ENCODE data around the gene CAPNS2.

CAPNS2 gene

DNA sequence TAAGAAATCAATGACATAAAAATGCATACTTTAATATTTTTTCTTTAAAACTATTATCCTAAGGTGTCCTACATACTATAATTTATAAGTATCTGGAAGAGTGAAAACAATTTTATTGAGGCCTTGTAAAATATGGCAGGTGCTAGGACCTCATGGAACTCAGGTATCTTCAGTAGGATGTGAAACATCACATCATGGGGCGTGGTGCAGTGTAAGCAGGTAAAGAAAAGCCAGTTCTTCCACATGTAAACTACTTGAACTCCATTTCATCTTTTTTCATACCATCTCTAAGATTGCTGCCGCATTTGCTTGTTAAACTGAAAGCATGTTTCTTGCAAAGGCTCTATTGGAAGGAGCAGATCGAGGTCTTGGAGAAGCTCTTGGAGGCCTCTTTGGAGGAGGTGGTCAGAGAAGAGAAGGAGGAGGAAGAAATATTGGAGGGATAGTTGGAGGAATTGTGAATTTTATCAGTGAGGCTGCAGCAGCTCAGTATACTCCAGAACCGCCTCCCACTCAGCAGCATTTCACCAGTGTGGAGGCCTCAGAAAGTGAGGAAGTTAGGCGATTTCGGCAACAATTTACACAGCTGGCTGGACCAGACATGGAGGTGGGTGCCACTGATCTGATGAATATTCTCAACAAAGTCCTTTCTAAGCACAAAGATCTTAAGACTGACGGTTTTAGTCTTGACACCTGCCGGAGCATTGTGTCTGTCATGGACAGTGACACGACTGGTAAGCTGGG lies at the start of gene CAPNS2:
Gene CAPNS2 (plus strand): TSS at position 253 of the 744 bp plus-strand sequence. CDS start 73 bp downstream, at position 326.
- DNase-seq = no peak

DNA sequence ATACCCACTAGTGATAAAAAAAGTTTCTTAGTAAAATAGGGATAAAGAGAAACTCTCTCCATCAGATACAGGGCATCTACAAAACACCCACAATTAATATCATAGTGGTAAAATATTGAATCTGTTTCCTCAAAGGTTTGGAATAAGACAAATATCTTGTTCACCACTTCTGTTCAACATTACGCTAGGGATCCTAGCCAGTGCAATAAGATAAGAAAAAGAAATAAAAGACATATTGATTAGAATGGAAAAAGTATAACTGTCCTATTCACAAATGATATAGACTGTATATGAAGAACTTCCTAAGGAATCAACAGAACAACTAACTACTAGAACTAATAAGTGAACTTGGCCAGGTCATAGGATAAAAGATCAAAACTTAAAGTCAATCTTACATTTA lies 44.7 kb upstream of the CAPNS2 start:
- DNase-seq = no peak

DNA sequence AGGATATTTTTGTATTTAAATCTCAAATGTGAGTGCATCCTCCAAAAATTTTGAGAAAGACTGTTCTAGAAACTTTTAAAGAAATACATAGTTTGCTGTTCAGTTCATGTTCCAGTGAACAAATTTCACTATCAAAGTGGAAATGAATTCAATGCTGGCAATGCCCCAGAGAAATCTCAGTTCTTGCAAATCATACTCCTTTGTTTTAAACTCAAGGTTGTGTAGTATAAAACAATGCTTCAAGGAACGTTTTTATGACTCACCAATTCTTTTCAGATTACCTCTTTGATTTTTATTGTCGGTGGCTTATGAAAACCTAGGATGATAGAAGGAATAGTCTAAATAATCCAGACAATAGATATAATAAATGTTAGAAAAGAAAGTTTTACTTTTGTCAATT lies 40.0 kb upstream of the CAPNS2 start:
- no peak for DNase-seq

DNA sequence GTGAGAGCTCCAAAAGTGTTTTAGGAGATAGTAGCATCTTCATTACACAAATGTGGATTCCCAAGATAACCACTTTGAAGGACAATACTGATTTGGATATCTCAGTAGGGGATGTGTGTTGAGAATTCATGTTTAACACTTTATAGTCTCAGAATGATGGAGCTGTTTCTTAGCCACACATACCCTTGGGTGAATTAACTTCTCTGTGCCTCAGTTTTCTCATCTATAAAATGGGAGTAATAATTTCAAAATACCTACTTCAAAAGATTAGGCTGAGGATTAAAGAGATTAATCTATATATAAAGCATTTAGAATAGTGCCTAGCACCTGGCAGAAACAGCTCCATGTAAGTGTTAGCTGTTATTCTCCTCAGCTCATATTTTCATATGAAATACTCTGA lies 38.6 kb upstream of the CAPNS2 start:
- no peak for DNase-seq

DNA sequence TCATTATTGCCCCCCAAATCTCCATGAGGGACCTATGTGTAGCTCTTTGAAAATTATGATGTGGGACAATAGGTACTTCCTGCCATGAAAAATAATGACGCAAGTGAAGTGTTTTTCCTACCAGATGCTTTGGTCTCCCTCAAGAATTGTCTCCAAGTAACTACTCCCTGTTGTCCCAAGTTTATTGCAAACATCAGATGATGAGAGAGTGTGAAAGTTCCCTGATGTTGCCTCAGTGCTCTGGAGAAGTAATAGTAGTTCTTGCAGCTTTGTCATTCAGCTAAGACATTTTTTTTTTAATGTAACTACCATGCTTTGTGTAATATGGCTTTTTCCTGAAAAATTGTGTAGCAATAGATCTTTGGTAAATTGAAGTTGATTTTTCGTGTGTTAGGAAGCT lies 37.5 kb upstream of the CAPNS2 start:
- no peak for DNase-seq

DNA sequence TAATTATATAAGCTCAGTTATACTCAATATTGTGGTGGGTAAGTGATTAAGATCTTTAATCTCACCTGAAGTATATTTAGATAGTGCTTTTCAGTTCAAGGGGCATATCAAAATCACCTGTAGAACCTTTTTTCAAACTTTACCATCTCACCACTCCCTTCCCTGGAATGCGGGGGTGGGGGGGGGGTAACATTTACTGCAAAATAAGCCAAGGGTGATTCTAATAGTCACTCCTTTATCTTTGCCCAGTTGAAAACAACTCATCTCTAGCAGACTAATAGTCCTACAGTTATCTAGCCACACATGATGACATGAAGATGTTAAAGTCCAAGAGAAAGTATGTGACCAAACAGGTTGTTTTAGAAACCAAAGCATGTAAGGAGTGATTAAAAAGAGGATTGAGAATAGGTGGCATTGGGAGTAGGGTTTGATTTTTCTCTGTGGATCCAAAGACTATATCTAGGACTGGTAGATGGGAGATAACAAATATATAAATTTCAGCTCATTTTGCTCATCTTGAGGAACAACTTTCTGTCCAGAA lies 36.1 kb upstream of the CAPNS2 start:
- no peak for DNase-seq

DNA sequence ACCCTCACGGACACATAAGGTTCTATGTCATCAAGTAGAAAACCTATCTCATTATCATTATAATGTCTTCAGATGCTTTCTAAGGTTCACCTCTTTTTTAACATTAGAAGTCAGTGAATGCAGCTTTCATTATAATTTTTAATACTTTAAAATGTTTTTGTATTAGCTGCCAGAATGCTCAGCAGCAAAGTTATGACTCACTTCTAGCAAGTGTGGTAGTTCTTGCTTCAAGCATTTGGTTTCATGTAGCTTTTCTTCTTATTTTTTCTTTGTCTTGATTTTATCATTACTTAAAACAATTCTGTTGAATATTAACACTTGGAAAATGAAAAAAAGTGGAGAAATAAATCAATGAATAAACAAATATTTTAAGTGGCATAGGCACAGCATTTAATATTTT lies 34.3 kb upstream of the CAPNS2 start:
- DNase-seq = no peak

DNA sequence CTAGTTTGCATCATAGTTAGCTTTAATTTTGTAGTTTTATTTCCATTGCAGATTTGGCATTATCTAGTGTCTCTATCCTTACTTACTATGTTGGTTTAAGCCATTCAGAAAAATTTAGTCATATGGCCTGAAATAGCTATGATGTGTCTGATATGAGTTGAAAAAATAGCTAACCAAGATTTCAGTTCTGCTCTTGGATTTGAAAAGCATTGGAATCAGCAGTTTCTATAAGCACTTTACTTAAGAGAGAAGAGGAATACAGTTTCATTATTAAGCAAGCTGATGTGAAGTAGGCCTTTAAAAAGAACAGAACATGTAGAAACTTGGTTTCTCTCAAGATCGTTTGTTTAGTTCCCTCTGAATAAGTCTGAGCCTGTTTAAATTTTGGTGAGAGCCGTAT lies 31.7 kb upstream of the CAPNS2 start:
- no peak for DNase-seq

DNA sequence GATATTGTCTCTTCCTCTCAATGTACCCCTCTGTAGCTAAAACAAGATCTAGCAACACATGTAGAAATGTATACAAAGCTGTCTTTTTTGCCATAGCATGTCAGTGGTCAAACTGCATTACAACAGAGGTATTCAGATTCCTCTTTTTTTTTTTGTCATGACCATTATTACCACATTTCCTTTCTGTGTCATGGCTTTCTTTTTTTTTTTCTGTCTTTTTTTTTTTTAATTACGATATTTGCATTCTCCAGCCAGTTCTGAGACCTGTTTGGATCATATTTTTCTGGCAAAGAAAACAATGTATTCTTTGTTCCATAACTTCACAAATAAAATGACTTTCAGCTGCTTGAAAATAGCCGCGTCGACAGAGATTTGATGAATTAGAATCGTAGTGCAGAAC lies 27.4 kb upstream of the CAPNS2 start:
- no peak for DNase-seq

DNA sequence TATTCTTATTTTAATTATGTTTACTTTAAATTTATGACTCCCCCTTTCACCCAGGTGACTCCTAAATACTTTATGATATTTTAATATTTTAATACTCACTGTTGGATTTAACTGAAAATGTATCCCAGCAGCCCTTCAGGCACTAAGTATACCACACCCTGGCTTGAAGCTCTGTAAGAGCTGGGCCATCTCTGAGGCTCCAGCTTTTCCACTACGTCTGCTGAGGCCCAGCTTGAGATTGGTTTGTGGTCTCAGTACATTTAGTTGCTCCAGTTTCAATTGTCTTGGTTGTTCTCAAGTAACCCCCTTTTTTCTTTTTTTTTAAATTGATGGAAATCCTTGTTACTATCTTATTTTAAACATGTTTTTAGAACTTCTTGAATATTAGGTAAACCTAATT lies 27.0 kb upstream of the CAPNS2 start:
- DNase-seq = no peak

DNA sequence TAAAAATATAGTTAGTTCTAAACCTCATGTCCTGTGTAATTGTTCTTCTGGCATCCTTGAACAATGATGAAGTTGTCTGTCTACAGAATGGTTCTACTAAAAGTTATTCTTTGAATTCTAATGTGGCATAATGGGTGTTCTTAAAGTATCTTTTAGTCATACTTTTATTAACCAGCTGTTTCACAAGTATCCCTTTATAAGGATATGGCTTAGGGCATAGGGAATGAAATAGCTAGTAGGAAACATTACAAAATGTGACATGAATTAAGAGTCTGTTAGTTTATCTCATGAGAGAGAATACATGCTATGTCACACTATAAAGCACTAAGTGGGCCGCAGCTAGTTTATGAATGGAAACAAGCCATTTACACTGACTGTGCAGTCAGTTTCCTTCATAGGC lies 26.3 kb upstream of the CAPNS2 start:
- DNase-seq = no peak

DNA sequence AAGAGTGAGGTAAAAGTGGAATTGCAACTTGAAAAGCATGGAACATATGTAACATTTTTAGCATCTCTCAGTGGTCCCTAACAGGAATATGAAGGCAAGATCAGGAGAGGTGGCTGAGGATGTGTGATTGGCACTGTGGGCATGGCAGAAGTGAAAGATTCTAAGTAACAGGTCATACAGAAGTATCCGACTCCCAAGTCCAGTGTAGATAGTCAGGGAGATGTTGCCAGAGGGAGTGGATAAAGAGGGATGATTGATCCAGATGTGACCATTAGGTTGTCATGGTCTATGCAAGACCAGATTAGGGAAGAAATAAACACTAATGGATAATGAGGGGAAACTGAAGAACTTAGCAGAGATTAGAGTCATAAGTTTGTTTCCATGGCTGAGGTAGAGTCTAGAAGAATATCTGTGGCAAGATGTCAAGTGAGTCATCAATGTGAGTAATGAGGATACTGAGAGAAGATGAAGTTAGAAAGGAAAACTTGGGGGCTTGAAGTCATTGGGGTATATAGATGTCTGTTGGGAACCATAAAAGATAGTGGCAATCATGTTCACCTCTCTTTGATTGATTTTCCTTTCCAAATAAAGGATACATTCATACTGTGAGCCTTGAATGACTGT lies 23.9 kb upstream of the CAPNS2 start:
- no peak for DNase-seq

DNA sequence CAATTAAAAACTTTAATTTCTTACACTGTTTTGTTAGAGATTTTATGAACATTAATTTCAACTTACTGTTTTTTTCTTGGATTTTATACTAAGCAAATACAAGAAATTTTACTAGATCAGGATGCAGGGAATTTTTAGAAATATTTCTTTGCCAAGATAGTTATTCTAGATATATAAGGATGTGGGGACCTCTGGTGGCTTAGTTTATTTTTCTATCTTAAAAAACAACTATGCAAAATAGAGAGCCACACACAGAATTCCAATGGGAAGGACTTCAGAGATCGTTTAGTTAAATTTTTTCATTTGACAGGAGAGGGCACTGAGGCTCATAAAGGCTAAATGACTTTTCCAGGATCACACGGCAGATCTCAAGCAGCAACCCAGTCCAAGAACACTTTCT lies 23.0 kb upstream of the CAPNS2 start:
- DNase-seq = peak; percentile 10

DNA sequence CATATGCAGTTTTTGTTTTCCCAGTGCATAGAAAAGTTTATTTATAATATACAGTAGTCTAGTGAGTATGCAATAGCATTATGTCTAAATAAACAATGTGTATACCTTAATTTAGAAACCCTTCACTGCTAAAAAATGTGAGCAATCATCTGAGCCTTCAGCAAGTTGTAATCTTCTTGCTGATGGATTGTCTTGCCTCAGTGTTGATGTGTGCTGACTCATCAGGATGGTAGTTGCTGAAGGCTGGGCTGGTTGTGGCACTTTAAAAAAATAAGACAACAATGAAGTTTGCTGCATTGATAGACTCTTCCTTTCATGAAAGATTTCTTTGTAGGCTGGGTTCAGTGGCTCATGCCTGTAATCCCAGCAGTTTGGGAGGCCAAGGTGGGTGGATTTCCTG lies 13.9 kb upstream of the CAPNS2 start:
- DNase-seq = no peak

DNA sequence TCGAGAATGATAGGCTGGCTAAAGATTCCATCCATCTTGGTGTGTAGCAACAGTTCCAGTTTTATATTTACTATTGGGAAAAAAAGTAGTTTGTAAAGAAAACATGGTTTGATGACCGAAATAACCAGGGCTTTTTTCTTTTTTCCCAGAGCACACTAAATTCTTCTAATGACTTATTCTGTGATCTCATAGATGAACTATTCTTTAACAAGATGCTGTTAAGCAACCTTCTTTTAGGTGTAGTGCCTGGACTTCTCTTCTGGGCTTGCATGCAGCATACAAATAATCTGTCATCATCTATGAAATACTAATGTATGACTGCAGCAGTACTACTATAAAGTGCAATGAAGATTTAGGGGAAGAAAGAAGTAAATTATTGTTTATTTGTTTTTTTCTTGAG lies 11.0 kb upstream of the CAPNS2 start:
- DNase-seq = no peak

DNA sequence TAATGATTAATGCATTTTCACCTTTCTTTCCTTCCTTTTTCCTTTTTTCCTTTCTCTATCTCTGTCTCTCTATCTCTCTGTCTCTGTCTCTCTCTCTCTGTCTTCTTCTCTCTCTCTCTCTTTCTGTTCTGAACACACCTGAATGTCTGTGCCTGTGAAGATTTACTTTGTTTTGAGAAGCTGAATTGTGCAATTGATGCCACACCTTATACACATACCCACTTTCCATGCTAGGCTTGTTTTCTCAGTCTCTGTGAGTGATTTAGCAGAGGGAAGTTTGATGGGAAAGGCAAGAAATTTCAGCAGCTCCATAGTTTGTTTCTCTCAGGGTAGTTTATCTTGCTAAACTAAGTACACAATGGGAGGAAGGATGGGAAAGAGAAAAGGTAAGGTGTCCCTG lies 9.3 kb upstream of the CAPNS2 start:
- DNase-seq = no peak

DNA sequence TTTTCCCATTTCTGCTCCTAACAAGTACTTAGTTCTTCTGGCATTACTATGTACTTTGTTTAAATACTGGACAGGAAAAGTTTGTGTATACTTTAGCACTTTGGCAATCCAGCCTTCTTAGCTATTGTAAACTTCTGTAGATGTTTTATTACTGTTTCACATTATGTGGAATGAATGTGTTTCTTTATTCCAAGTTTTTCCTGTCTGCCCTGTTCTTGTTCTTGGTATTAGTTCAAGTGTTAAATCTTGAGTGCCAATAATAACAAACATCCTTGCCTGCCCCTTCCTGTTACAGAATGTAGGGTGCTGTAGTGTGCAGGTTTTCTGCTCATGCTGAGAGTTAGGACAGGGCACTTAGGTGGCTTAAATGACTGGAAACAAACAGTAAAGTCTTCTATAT lies 7.3 kb upstream of the CAPNS2 start:
- no peak for DNase-seq

DNA sequence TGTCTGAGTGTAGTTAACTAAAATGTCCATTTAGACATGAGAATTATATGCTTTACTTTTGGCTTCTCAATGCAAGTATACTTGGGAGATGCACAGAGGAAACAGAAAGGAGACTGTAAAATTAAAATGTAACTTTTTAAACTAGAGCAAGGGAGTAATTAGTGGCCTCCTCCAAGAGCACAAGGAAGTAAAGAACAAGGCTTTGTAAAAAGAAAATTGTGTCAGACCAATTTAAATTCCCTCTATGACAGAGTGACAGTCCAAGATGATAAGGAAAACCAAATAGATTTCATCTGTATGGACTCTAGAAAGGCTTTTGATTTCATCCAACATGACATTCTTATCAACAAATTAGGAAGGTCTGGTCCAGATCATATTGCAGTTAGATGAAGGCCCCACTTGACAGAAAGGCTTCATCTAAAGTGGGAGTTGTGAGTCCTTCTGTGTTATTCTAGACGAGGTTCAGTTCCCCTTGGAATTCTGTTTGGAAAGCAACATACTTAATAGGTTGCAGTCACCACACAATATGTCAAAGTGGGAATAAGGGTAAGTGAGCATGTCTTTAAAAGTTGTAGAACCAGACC lies 6.5 kb upstream of the CAPNS2 start:
- DNase-seq = no peak

DNA sequence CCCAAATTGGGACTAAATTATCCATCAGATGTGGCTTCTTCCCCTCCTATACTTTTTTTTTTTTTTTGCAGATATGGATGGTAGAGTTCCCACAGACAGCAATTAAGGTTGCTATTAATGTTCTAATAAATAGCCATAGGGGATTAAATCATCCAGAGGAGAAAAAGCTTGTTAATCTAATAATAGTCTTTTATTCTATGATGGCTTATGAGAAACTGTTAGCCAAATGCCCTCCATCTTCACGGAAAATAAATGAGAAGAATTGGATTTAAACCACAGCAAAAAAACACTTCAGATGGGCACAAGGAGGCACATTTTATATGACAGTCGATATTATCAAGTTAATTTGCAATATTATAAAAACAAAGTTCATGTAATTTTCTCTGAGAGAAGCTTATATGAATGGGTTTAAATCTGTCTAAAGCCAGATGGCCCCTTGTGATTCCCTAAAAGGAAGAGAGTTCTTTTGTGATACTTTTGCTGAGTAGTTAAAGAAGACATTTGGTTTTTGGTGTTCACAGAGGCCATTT lies 5.1 kb upstream of the CAPNS2 start:
- no peak for DNase-seq

DNA sequence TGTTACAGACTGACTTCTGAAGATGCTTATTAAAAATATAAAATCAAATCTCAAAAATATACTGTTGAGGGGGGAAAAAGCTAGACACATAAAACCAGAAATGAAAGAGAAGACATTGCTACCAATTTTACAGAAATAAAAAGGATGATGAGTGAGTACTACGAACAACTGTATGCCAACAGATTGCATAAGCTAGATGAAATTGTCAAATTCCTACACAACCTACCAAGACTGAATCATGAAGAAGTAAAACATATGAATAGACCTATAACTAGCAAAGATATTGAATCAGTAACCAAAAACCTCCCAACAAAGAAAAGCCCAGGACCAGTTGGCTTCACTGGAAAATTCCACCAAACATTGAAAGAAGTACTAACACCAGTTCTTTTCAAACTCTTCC lies 3.5 kb upstream of the CAPNS2 start:
- no peak for DNase-seq

DNA sequence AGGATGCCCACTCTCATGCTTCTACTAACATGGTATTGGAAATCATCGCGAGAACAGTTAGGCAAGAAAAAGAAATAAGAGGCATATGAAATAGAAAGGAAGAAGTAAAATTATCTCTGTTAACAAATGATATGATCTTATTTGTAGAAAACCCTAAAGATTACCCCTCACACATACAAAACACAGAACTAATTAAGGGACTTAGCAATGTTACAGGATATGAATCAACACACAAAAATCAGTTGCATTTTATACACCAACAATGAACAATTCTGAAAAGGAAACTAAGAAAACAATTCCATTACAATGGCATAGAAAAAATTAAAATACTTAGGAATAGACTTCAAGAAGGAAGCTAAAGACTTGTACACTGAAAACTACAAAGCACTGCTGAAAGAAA lies 2.7 kb upstream of the CAPNS2 start:
- DNase-seq = no peak

DNA sequence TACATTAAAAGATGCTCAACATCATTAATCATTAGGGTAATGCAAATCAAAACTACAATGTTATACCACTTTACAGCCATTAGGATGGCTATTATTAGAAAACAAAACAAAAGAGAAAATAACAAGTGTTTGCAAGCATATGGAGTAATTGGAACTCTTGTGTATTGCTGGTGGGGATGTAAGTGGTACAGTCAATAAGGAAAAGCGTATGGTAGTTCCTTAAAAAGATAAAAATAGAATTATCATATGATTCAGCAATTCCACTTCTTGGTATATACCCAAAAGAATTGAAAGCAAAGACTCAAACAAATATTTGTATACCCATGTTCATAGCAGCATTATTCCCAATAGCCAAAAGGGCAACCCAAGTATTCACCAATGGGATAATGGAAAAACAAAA lies 1.4 kb upstream of the CAPNS2 start:
- DNase-seq = no peak

DNA sequence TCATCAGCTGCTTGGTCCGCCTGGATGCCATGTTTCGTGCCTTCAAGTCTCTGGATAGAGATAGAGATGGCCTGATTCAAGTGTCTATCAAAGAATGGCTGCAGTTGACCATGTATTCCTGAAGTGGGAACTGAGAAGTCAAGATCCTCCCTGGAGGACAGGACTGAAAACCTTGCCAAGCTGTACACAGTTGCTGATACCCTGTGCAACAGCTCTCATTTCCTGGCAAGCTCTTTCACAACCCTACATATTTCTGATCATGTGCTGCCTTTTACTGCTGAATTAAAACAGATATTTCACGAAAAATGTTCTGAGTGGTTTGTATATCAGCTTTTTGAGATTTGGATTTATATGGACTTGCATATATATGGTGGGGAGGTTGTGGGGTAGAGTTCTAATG lies 898 bp downstream of the CAPNS2 start:
- DNase-seq = no peak

DNA sequence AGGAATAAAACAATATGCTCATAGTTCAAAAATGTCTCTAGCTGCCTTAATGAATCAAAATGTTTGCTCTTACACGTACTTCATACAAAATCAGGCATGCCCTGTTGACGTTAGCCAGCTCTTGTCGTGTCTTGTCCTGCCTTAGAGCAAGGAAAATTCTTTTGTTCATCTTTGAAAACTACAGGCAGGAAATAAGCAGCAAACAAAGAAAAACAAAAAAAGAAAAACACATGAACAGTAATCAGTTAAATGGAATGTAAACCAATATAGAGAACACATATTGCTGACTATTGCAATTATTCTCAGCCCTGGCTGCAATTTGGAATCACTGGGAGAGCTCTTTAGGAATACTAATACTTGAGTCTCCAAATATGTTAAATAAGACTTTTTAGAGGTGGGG lies 1.7 kb downstream of the CAPNS2 start:
- no peak for DNase-seq

Data from DMS153 (cell line).